Urothelium cell line (cell line): ENCODE results near the gene AZU1.
"Not testable (repeated sequence)": the region's sequence is repeated elsewhere in the genome, so short reads cannot be mapped to it uniquely, and the experiment has no call there.

Experiments used
- DNase-seq: peaks from one replicate; pipeline ENCODE4 v3.0.0; 2011; ENCODE audit warnings: low spot score, mixed read lengths
- FAIRE-seq: peaks from 2 replicates; lab custom pipeline; 2011; peaks lifted over from hg19 to GRCh38; lab: Jason Lieb, UNC

AZU1 gene

DNA sequence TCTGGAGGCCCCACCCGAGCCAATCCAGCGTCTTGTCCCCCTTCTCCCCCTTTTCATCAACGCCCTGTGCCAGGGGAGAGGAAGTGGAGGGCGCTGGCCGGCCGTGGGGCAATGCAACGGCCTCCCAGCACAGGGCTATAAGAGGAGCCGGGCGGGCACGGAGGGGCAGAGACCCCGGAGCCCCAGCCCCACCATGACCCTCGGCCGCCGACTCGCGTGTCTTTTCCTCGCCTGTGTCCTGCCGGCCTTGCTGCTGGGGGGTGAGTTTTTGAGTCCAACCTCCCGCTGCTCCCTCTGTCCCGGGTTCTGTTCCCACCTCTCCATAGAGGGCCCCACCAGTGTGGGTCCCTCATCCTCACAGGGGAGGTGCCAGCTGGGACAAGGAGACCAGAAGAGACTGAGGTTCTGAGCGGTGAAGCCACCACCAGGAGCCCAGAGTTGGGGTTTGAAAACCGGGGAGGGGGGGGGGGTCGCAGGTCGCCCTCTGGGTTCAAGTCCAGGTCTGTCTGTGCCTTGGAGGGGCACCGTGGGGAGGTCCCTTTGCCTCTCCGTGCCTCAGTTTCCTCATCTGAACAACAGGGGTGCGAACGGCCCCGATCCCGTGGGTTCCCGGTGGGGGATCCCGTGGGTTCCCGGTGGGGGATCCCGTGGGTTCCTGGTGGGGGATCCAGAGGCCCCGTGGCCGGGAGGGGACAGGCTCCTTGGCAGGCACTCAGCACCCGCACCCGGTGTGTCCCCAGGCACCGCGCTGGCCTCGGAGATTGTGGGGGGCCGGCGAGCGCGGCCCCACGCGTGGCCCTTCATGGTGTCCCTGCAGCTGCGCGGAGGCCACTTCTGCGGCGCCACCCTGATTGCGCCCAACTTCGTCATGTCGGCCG is 24.7 kb downstream of the AZU1 start, which contains the start of gene ELANE:
Gene ELANE (plus strand): TSS at position 168 of the 878 bp plus-strand sequence. CDS start 26 bp downstream, at position 194.
- no peak for DNase-seq
- FAIRE-seq, result no peak

GRCh38 chr19:853014-853585 is 25.5 kb downstream of the AZU1 start:
- FAIRE-seq (no peak), DNase-seq (no peak)

- not testable (repeated sequence) for DNase-seq, FAIRE-seq
These were observed 26.1 kb downstream of the AZU1 start for GRCh38 chr19:853614-854220.

DNA sequence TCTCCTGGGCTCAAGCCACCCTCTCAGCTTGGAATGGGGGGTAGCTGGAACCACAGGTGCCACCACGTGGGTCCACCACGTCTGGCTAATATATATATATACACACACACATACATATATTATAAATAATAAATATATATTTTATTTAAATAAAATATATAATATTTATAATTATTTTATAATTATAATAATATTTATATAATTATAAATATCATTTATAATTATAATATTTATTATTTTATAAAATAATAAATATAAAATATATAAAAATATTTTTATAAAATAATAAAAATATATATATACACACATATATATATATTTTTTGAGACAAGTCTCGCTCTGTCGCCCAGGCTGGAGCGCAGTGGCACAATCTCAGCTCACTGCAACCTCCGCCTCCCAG is 26.9 kb downstream of the AZU1 start:
- FAIRE-seq (no peak), DNase-seq (no peak)

DNA sequence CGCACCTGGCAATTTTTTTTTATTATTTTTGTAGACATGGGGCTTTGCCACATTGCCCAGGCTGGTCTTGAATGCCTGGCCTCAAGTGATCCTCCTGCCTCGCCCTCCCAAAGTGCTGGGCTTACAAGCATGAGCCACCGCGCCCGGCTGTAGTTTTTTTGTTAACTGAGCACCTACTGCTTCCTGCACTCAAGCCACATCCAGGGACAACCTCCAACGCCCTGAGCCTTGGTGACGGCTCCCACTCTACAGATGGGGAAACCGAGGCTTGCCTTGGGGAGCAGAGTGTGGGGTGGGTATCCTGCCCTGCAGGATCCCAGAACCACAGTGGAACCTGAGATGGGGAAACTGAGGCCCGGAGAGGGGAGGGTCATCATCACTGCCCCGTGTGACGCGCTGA is 27.5 kb downstream of the AZU1 start:
- DNase-seq (no peak), FAIRE-seq (no peak)

- FAIRE-seq (no peak), DNase-seq (no peak)
These were observed 28.0 kb downstream of the AZU1 start for GRCh38 chr19:855566-856120.

- FAIRE-seq, result no peak
- no peak for DNase-seq
These were observed 30.6 kb downstream of the AZU1 start for GRCh38 chr19:858284-858683.

DNA sequence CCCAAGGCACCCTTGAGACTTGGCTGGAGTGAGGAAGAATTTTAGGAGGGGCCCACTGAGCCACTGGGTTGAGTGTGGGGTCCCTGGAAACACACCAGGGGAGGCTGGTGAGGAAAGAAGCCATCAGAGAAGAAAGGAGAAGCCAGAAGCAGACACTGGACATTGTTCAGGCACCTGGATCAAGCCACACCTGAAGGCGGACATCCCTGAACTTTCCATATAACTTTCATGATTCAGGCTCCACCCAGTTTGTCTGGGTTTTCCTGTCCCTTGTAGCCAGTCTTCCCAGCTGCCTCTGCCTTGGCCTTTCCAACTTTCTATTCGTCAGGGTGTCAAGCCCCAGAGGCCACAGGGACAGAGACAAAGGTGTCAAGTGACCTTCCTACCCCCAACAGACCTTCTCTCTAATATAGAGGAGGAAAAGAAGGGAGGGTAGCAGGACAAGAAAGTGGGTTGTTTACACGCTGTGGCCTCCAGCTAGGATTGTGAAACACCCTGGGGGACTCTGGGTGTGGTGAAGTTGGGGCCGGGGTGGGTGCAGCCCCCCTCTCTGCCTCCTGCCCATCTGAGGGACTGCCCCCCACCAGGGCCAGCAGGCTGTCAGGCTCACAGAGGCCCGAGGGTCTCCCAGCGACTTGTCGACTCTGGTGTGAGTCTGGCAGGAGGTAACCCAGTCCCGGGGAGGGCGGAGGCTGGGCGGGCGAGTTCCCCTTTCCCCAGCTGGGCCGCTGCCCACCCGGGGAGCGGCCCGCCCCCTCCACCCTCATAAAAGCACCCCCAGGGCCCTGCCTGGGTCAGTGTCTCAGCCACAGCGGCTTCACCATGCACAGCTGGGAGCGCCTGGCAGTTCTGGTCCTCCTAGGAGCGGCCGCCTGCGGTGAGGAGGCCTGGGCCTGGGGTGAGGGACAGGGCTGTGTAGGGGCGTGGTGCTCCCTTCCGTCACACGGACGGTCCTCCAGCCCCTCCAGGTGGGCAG is 31.5 kb downstream of the AZU1 start, which contains the start of gene CFD:
Gene CFD (plus strand): TSS at position 797 of the 976 bp plus-strand sequence. CDS start 26 bp downstream, at position 823.
- DNase-seq (no peak), FAIRE-seq (no peak)

GRCh38 chr19:861141-861755 is 33.6 kb downstream of the AZU1 start:
- DNase-seq, result no peak
- FAIRE-seq, result no peak

DNA sequence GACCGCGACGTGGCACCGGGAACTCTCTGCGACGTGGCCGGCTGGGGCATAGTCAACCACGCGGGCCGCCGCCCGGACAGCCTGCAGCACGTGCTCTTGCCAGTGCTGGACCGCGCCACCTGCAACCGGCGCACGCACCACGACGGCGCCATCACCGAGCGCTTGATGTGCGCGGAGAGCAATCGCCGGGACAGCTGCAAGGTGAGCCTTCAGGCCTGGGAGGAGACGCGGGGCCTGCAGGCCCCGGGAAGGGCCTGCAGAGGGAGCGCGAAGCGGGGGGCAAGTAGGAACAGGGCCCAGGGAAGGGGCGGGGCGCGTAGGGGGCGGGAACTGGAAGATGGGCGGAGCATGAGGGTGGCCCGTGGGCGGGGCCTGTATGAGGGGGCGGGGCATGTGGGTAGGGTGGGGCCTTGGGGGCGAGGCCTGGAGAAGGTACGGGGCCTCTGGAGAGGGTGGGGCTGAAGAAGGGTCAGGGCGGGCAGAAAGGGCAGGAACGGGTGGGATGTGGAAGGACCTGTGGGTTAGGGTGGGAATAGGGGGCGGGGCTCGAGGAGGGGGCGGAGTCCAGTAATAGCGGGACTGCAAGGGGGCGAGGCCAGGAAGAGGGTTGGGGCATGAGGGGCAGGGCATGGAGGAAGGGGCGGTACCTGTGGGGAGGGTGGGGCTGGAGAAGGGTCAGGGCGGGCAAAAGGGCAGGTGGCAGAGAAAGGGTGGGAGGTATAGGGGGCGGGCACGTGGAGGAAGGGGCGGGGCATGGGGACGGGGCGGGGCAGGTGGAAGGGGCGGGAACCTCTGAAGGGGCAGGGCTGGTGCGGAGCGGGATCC is 34.3 kb downstream of the AZU1 start:
- no peak for FAIRE-seq
- DNase-seq, result peak; percentile 39

GRCh38 chr19:862581-863314 is 35.1 kb downstream of the AZU1 start:
- DNase-seq (peak; percentile 21), FAIRE-seq (no peak)

DNA sequence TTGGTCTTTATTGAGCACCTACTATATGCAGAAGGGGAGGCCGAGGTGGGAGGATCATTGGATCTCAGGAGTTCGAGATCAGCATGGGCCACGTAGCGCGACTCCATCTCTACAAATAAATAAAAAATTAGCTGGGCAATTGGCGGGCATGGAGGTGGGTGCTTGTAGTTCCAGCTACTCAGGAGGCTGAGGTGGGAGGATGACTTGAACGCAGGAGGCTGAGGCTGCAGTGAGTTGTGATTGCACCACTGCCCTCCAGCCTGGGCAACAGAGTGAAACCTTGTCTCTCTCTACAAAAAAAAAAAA is 35.6 kb downstream of the AZU1 start:
- DNase-seq, result no peak
- FAIRE-seq, result no peak

- FAIRE-seq (no peak), DNase-seq (no peak)
These were observed 39.2 kb downstream of the AZU1 start for GRCh38 chr19:866769-867300.

- no peak for FAIRE-seq
- DNase-seq, result no peak
These were observed 39.7 kb downstream of the AZU1 start for GRCh38 chr19:867301-867793.

GRCh38 chr19:867855-868457 is 40.3 kb downstream of the AZU1 start:
- FAIRE-seq (no peak), DNase-seq (no peak)

DNA sequence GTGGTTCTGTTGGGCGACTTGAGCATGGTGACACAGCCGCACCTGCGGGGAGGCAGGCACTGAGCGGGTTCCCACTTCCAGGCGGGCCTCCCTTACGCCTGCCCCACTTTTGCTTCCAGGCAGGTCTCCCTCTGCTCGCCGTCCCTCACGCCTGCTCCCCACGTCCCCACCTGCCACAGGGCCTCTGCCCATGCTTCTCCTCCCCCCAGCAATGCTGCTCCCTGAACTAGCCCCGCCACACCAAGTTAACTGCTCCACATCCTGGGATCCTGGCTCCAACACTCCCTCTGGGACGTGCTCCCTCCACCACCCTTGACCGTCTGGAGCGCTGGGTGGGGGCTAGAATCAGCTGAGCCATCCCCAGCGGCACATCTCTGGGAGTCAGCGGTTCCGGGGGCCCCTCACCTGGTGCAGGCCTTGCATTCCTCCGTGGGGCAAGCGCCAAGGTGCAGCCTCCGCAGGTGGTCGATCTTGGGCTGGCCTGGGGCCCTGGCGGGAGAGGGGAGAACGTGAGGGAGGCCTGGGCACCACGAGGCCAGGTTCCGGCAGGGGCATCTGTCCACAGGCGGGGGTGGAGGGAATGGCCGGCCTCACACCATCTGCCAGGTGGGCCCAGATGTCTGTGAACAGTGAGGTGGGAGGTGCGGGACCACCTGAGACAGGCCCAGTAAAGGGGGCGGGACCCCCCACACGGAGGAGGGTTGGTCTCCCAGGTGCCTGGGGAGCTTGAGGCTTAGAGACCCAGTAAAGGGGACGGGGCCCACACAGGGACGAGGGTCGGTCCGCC is 41.0 kb downstream of the AZU1 start:
- FAIRE-seq, result no peak
- no peak for DNase-seq
